ENCODE measurements around the gene C2orf74.

GRCh38 chr2:61180686-61181085 lies 18.7 kb downstream of the C2orf74 start:
- no peak for TF ChIP-seq CTCF (conservative IDR thresholded peaks at IDR 0.05; ENCODE audit: low read depth, low read length)
- no peak for TF ChIP-seq EZH2 (IDR thresholded peaks at IDR 0.05; ENCODE audit: borderline replicate concordance, low read depth, low read length, poor library complexity, severe bottlenecking)
